ENCODE data around the gene TMEM138.

DNA sequence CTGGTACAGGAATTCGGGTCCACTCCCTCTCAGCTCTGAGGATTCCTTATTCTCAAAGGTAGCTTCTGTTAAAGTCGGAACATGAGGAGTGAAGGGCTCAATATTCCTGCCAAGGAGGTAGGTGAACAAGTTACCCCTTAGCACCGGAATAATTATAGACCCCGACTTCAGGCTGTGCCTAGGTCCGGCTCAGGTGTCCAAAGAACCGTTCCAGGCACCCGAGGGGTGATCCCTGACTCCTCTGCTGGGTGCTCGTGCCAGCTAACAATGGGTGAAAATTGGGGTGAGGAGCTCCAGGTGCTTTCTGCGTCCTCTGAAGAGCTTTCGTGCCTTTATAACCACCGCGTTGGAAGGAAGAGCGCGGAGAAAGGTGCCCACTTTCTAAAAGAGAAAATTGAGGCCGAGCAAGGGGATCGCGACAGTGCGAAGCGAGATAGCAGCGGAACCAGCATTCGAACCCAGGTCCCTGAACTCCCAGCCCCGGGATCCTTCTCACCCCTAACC is 885 bp upstream of the TMEM138 start:
- TF ChIP-seq CTCF (IDR thresholded peaks at IDR 0.05) (no peak), EP300 (IDR thresholded peaks at IDR 0.05) (no peak), POLR2A (IDR thresholded peaks at IDR 0.05) (no peak)
